GM12873 (cell line): ENCODE measurements around the gene CERS6.

Source experiments
- TF ChIP-seq, protein P1 (sequence below): IDR thresholded peaks from 2 replicates; pipeline ENCODE4 v1.5.1; 2012; ENCODE audit warnings: low read depth, mild to moderate bottlenecking, moderate library complexity, low read length, control low read depth; ENCODE audit not compliant: insufficient read depth; ENCODE audit errors: missing control alignments

CERS6 gene

DNA sequence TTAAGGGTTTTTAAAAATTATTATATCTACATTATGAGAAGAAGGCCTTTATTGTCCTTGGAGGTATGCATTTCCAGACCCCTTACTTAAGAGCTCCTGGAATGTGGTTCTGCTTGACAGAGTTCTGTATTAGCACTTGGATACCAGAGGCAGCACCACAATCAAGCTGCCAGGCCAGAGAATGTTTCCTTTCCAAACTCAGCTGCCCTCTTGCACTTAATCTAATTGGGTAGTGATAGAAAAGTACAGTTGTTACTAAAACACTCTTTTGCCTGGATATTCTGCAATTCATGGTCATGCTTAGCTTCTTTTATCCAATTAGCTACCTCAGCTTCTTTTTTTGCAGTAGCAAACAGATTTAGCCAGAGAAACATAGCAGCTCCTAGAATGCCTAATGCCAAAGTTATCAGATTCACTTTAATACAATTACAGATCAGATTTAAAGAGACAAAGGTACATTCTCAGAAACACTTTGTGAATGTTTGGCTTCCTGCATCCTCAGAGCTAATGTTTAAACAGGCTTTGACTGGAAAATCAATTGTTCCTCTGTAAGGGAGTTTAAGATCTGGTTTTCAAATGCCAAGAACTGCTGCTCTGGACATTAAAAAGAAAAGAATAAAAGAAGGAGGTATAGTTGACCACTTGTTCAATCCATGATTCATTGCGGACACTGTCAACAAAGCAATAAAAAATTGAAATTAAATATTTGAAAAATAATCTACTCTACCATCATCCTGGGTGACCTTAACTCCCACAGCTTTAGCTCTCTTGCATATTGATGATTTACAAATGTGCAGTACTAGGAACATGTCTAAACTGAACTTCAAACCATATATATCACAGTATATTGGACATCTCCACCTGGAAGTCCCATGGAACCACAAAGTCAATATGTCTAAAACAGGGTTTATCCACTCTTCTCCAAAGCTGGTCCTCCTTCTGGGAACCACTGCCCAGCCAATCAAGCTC, 359.2 kb downstream of the CERS6 start:
- TF ChIP-seq, protein P1, sequence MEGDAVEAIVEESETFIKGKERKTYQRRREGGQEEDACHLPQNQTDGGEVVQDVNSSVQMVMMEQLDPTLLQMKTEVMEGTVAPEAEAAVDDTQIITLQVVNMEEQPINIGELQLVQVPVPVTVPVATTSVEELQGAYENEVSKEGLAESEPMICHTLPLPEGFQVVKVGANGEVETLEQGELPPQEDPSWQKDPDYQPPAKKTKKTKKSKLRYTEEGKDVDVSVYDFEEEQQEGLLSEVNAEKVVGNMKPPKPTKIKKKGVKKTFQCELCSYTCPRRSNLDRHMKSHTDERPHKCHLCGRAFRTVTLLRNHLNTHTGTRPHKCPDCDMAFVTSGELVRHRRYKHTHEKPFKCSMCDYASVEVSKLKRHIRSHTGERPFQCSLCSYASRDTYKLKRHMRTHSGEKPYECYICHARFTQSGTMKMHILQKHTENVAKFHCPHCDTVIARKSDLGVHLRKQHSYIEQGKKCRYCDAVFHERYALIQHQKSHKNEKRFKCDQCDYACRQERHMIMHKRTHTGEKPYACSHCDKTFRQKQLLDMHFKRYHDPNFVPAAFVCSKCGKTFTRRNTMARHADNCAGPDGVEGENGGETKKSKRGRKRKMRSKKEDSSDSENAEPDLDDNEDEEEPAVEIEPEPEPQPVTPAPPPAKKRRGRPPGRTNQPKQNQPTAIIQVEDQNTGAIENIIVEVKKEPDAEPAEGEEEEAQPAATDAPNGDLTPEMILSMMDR = no peak

DNA sequence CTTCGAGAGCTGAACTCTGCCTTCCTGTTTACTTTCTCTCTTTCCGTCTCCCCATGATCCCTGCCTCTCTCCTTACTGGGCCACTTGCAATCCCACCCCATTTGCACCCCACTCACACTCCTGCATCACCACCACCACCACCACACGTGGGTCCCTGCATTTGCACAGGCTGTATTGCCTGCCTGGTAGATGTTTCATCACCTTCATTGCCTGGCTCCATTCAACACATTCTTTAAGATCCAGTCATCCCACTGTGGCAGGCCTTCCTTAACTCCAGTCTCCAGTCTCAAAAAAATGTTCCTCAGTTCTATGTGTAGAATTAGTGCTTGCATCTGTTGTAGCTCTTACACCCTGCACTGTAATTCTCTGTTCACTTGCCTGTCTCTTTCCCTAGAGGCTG, 360.3 kb downstream of the CERS6 start:
- TF ChIP-seq, protein P1 = no peak

DNA sequence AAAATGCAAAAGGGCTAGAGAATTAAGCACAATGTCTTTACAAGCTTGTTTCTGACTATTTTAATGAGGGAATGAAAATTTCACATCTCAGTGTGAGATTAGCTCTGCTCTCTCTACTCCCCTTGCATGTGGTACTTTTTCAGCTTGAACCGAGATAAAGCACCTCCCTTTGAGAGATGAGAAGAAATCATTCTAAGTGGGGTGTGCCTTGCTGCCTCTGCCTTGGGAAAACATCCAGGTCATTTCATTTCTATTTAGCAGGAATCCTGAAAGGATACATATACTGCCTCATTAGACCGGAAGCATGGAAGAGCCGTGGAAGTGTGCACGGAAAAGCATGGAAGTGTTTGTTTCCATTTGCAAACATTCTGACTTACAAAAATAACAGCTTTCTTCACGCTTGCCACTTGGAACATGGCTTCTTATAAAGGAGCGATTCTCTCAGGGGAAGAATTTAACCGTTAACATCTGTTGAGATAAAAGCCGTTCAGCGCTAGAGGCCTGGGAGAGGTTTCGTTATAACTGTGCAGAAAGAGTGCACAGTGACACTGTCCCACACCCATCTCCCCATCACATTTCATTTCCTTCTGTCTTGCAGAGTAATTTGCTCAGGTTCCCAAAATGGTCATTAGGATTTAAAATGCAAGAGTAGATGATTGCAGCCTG, 363.1 kb downstream of the CERS6 start:
- TF ChIP-seq, protein P1 = no peak

DNA sequence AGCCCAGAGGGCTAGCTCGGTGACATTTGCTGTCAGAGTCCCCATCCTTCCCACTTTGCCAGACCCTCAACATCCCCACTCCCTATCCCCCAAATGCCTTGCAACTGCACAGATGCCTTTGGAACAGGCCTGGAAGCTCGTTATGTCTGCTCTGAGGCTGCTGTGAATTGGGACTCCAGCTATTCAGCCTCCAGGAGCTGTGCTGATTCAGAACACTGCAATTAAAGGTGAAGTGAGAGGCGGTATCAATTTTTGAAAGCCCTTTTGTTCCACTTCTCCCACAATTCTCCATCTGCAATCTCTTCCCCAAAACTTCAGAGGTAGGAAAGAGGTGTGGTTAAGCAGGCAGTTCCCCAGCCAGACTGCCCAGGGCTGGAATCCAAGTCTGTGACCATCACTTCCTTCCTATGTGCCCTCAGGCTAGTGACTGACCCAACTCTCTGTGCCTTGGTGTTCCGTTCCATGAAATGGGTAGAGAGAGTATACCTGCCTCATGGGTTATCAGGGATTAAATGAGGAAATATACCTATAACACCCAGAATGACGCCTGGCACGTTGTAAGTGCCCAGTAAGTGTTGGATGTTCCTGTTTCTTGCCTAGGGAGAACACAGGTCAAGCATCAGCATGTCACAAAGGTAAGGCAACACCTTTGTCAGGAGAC, 363.9 kb downstream of the CERS6 start:
- TF ChIP-seq, protein P1 = no peak

DNA sequence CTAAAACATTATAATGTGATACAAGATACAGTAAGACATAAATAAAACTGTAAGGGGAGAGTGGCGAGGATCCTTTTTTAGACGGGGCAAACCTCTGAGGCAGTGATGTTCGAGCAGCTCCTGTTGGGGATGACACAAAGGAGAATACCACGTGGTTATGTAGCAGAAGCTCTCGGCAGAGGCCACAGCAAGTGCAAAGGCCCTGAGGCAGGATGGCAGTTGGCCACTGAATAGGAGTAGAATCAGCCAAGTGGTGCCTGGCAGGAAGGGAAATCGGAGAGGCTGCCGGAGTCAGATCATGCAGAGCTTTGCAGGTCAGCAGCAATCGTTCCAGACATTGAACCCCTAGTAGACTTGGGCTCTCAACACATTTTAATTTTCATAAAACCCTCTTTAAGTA, 365.5 kb downstream of the CERS6 start:
- TF ChIP-seq, protein P1 = no peak

DNA sequence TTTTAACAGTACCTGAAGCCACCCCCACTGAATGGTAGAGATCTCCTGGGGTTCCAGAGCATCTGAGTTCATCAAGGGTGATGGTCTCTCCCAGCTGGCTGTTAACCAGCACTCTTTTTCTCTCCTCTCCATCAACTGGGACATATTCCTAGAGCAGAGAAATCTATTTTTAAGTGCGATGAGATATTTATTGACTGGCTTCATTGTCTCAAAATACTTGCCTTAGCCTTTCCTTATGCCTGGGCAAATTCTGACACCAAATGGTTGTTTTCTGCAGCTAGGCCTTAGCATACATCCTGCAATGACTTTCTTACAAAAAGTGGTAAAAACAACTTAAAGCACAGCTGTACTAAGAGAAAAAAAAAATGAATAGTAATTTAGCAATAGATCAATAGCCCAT, 365.9 kb downstream of the CERS6 start:
- TF ChIP-seq, protein P1 = no peak
